Measurements from ENCODE around the gene AIDA.

DNA sequence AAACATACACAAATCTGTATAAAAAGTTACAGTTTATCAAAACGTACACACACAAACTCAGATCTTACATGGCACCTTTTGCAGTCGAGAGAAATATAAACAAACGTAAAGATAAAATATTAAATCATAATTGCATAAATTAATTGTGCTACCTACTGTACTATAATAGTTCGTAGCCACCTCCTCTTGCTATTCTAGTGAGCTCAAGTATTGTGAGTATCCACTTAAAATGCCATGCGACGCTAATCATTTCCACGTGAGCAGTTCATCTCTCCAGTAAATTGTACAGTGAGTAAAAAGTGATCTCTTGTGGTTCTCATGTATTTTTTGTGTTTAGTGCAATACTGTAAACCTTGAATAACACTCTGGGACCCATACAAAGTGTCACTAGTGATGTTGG lies 88.1 kb downstream of the AIDA start:
- TF ChIP-seq, protein P1, sequence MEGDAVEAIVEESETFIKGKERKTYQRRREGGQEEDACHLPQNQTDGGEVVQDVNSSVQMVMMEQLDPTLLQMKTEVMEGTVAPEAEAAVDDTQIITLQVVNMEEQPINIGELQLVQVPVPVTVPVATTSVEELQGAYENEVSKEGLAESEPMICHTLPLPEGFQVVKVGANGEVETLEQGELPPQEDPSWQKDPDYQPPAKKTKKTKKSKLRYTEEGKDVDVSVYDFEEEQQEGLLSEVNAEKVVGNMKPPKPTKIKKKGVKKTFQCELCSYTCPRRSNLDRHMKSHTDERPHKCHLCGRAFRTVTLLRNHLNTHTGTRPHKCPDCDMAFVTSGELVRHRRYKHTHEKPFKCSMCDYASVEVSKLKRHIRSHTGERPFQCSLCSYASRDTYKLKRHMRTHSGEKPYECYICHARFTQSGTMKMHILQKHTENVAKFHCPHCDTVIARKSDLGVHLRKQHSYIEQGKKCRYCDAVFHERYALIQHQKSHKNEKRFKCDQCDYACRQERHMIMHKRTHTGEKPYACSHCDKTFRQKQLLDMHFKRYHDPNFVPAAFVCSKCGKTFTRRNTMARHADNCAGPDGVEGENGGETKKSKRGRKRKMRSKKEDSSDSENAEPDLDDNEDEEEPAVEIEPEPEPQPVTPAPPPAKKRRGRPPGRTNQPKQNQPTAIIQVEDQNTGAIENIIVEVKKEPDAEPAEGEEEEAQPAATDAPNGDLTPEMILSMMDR (IDR thresholded peaks at IDR 0.05): no peak
- no peak for TF ChIP-seq POLR2AphosphoS5 (IDR thresholded peaks at IDR 0.05)
